Kidney (tissue), 14 donors: ENCODE data around the gene ASB10. TPM values are rescaled to one million over a fixed set of nuclear protein-coding genes. Genes with fewer than 3 reads are reported as not detected.

Experiments used
- DNase-seq, 5 donors: peaks; one replicate each; pipeline ENCODE4 v3.0.0-alpha.2; 2013 to 2020
- FAIRE-seq: peaks from 2 replicates; lab custom pipeline; 2012; peaks lifted over from hg19 to GRCh38; lab: Jason Lieb, UNC
- H3K27ac ChIP-seq, 2 donors: one replicate each; pipeline ENCODE4 v1.7.0; 2013; ENCODE audit warnings: low read depth in 2 of 2, low read length in 2 of 2, inconsistent platforms in 1 of 2
- H3K27me3 ChIP-seq: one replicate; pipeline ENCODE4 v1.7.1; 2013; ENCODE audit warnings: low read length, inconsistent platforms; ENCODE audit not compliant: control insufficient read depth, insufficient read depth
- H3K36me3 ChIP-seq, 3 donors: one replicate each; pipeline versions ENCODE4 v1.7.0 to v1.7.1; 2013; ENCODE audit warnings: low read length in 3 of 3, control low read depth in 1 of 3, inconsistent platforms in 1 of 3; ENCODE audit not compliant: insufficient read depth in 3 of 3, control insufficient read depth in 2 of 3
- H3K4me1 ChIP-seq, 3 donors: one replicate each; pipeline versions ENCODE4 v1.7.0 to v1.7.1; 2013; ENCODE audit warnings: low read length in 3 of 3, inconsistent platforms in 1 of 3, low read depth in 1 of 3; ENCODE audit not compliant: control insufficient read depth in 2 of 3, insufficient read depth in 2 of 3
- H3K4me3 ChIP-seq, 3 donors: one replicate each; pipeline versions ENCODE4 v1.7.0 to v1.8.1; 2013; ENCODE audit warnings: low read length in 3 of 3, control low read depth in 1 of 3, inconsistent platforms in 1 of 3
- H3K9ac ChIP-seq, 3 donors: one replicate each; pipeline versions ENCODE4 v1.7.0 to v1.7.1; 2013; ENCODE audit warnings: low read length in 3 of 3, control low read depth in 1 of 3, inconsistent platforms in 1 of 3
- H3K9me3 ChIP-seq, 3 donors: one replicate each; pipeline versions ENCODE4 v1.7.0 to v1.7.1; 2013; ENCODE audit warnings: low read length in 3 of 3, control low read depth in 1 of 3, inconsistent platforms in 1 of 3; ENCODE audit not compliant: control insufficient read depth in 2 of 3, insufficient read depth in 1 of 3
- intact Hi-C: fragments of 100-400 bp; cut with DNase I; formaldehyde crosslinking; loops from one replicate; pipeline ENCODE4 v1.11.1; 2022
- polyA plus RNA-seq: library from polyadenylated mRNA; stranded (reverse); fragments of 350-450 nt; fragmentation: Illumina TruSeq; extraction: RNeasy Lipid Tissue Mini Kit (QIAGEN cat#74804); gene quantifications from one replicate; pipeline ENCODE4 v1.2.3, GENCODE V29; 2014; ENCODE audit warnings: low read depth, low replicate concordance; ENCODE audit not compliant: insufficient read depth
- total RNA-seq: library from RNA; stranded (reverse); fragmentation: NEBNext Ultra II Directional; extraction: Animal tissue kit (Norgen Biotek cat#: 25700); gene quantifications from one replicate; pipeline ENCODE4 v1.2.1, GENCODE V29; 2021
- TF ChIP-seq, protein P1 (sequence below): IDR thresholded peaks from 3 replicates; pipeline ENCODE4 v1.5.1; 2012; ENCODE audit warnings: mild to moderate bottlenecking, moderate library complexity, borderline replicate concordance; ENCODE audit not compliant: insufficient read depth; ENCODE audit errors: extremely low read depth
- donor health status: control.
- donor health status: control.
- donor health status: control.
- donor health status: control.
- donor health status: control.
- donor health status: DM: yes; HTN: yes; CAD: no.
- donor health status: Normal renal cell carcinoma (clear cell type).

ASB10 gene
- total and polyA plus RNA-seq, 2 donors from 2014 or later, result 0.22 TPM; not detected in 1

DNA sequence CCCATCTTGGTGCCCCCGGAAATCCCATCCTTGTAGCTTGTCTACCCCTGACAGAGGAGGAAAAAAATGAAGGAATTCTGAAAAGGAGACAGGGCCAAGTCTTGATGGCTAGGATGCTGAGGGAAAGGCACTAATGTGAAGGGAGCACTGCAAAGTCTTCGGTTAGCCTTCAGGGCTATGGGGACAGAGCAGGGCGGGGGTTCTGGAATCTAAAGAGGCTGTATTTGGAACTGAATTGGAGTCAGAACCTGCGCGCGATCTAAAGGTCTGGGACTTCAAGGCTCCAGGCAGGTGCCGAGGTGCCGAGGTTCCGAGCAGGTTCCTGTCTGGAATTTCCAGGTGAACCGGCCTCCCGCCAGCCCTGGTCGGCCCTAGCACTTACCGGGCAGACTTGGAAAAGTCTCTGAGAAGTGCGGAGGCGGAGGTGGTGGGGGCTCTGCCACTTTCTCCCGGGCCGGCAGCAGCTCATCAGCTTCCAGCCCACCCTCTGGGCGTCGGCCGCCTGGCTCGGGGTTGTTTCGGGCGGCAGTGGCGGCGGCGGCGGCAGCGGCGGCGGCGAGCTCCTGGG, 20.3 kb downstream of the ASB10 start:
- Histone ChIP-seq H3K9me3 (no peaks in the 10 kb centered on the region), H3K9ac (no peak overlapping the region), H3K4me3 (no peak overlapping the region), H3K4me1 (peaks cover 0 to 8% (median 0%) of the 10 kb centered on the region in 3 donors), H3K36me3 (no peaks in the 10 kb centered on the region), H3K27me3 (peaks cover 53% of the 10 kb centered on the region), H3K27ac (no peak overlapping the region)
- DNase-seq, result peak in 2 of 5 donors; percentile 22 to 52
- FAIRE-seq, result no peak
- TF ChIP-seq, protein P1, sequence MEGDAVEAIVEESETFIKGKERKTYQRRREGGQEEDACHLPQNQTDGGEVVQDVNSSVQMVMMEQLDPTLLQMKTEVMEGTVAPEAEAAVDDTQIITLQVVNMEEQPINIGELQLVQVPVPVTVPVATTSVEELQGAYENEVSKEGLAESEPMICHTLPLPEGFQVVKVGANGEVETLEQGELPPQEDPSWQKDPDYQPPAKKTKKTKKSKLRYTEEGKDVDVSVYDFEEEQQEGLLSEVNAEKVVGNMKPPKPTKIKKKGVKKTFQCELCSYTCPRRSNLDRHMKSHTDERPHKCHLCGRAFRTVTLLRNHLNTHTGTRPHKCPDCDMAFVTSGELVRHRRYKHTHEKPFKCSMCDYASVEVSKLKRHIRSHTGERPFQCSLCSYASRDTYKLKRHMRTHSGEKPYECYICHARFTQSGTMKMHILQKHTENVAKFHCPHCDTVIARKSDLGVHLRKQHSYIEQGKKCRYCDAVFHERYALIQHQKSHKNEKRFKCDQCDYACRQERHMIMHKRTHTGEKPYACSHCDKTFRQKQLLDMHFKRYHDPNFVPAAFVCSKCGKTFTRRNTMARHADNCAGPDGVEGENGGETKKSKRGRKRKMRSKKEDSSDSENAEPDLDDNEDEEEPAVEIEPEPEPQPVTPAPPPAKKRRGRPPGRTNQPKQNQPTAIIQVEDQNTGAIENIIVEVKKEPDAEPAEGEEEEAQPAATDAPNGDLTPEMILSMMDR, result no peak
- intact Hi-C loops, result no loop called here

- DNase-seq, result no peak
- Histone ChIP-seq H3K27me3 (peaks cover 32% of the 10 kb centered on the region), H3K9me3 (no peaks in the 10 kb centered on the region), H3K4me3 (no peak overlapping the region), H3K9ac (no peak overlapping the region), H3K27ac (no peak overlapping the region), H3K4me1 (peaks cover 0 to 2% (median 0%) of the 10 kb centered on the region in 3 donors), H3K36me3 (no peaks in the 10 kb centered on the region)
- FAIRE-seq, result no peak
- intact Hi-C loops, result no loop called here
- TF ChIP-seq, protein P1, result no peak
Measured at GRCh38 chr7:151161757-151162156, 25.3 kb downstream of the ASB10 start.

- TF ChIP-seq, protein P1, result no peak
- Histone ChIP-seq H3K9me3 (no peaks in the 10 kb centered on the region), H3K27me3 (no peaks in the 10 kb centered on the region), H3K36me3 (no peaks in the 10 kb centered on the region), H3K9ac (no peak overlapping the region), H3K4me1 (no peaks in the 10 kb centered on the region), H3K4me3 (no peak overlapping the region), H3K27ac (no peak overlapping the region)
- intact Hi-C loops, result no loop called here
- no peak for DNase-seq
- no peak for FAIRE-seq
Measured at GRCh38 chr7:151157645-151158329, 29.3 kb downstream of the ASB10 start.
